ENCODE results near the gene PSMA8.

DNA sequence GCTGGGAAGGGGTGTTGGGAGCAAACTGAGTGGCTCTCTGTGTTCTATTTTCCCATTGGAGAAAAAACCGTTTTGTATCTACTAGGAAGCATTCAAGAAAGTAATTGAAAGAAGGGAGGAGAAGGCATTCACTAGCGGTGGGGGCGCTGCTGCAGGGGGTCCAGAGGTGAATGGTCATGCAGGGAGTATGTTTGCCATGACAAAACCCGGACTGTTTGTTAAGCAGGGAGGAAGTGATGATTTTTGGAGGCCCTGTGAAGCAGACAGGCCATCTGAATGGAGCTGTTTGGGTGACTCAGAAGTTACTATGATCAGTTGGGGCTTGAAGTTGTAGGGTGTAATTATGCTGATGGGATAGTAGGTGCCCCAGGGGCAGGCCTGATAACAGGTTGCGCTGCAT lies 99.5 kb downstream of the PSMA8 start:
- TF ChIP-seq POLR2AphosphoS5 (IDR thresholded peaks at IDR 0.05), result no peak
- TF ChIP-seq, protein P1, sequence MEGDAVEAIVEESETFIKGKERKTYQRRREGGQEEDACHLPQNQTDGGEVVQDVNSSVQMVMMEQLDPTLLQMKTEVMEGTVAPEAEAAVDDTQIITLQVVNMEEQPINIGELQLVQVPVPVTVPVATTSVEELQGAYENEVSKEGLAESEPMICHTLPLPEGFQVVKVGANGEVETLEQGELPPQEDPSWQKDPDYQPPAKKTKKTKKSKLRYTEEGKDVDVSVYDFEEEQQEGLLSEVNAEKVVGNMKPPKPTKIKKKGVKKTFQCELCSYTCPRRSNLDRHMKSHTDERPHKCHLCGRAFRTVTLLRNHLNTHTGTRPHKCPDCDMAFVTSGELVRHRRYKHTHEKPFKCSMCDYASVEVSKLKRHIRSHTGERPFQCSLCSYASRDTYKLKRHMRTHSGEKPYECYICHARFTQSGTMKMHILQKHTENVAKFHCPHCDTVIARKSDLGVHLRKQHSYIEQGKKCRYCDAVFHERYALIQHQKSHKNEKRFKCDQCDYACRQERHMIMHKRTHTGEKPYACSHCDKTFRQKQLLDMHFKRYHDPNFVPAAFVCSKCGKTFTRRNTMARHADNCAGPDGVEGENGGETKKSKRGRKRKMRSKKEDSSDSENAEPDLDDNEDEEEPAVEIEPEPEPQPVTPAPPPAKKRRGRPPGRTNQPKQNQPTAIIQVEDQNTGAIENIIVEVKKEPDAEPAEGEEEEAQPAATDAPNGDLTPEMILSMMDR (IDR thresholded peaks at IDR 0.05), result no peak
